Left ventricle myocardium superior (tissue), 1 donor: ENCODE results near the gene SLC13A4. TPM values are rescaled to one million over a fixed set of nuclear protein-coding genes. Genes with fewer than 3 reads are reported as not detected.
"Not testable (repeated sequence)": the region's sequence is repeated elsewhere in the genome, so short reads cannot be mapped to it uniquely, and the experiment has no call there.

ENCODE experiments used
- ATAC-seq: fragments of 200-7000 bp; cut with Tn5 transposase; one replicate; pipeline ENCODE4 v1.9.1; 2020; ENCODE audit warnings: mild to moderate bottlenecking, moderate library complexity
- DNase-seq: peaks from one replicate; pipeline ENCODE4 v3.0.0-alpha.2; 2020
- intact Hi-C: fragments of 100-400 bp; cut with micrococcal nuclease; formaldehyde crosslinking; loops from one replicate; pipeline ENCODE4 v1.11.0; 2022
- total RNA-seq: library from RNA; stranded (reverse); fragmentation: NEBNext Ultra II Directional; extraction: Animal tissue kit (Norgen Biotek cat#: 25700); gene quantifications from one replicate; pipeline ENCODE4 v1.2.1, GENCODE V29; 2021
- donor health status: DM: no; HTN: yes; CAD: no; lungs with severe emphysema.

Gene SLC13A4
- total RNA-seq, 1 donor from 2014 or later: 0.15 TPM

- no peak for ATAC-seq
- intact Hi-C loops: no loop called here
- no peak for DNase-seq
Measured at GRCh38 chr7:135647755-135648154, 80.2 kb downstream of the SLC13A4 start.

- ATAC-seq (peak; percentile 59), DNase-seq (no peak)
- intact Hi-C loops: no loop called here
Measured at GRCh38 chr7:135645296-135645904, 82.6 kb downstream of the SLC13A4 start.

- ATAC-seq: no peak
- intact Hi-C loops: loop anchor here (5.0 kb wide), 1 partner anchor 362 kb away; no protein-coding TSS in a partner anchor
- no peak for DNase-seq
Measured at GRCh38 chr7:135644729-135645128, 83.3 kb downstream of the SLC13A4 start.

- ATAC-seq (no peak), DNase-seq (no peak)
- intact Hi-C loops: loop anchor here (5.0 kb wide), 1 partner anchor 362 kb away; no protein-coding TSS in a partner anchor
Measured at GRCh38 chr7:135644154-135644553, 83.8 kb downstream of the SLC13A4 start.

GRCh38 chr7:135639690-135640089, 88.3 kb downstream of the SLC13A4 start:
- intact Hi-C loops: loop anchor here (5.0 kb wide), 1 partner anchor 357 kb away; no protein-coding TSS in a partner anchor
- ATAC-seq, DNase-seq: not testable (repeated sequence)

- intact Hi-C loops: no loop called here
- ATAC-seq (no peak), DNase-seq (no peak)
Measured at GRCh38 chr7:135634191-135634878, 93.7 kb downstream of the SLC13A4 start.

Other genes starting within 250 kb of the SLC13A4 start
- gene CNOT4, start 218.1 kb downstream of the SLC13A4 start, total RNA-seq: 26.6 TPM
- 16.0 TPM for gene NUP205, start 170.3 kb downstream of the SLC13A4 start, total RNA-seq
- gene STMP1, start 65.7 kb downstream of the SLC13A4 start, total RNA-seq: 30.3 TPM
- gene FAM180A, start 20.6 kb upstream of the SLC13A4 start, total RNA-seq: 11.4 TPM
- gene MTPN, start 249.2 kb upstream of the SLC13A4 start, total RNA-seq: 75.2 TPM